Adipocyte (in vitro differentiated cells): Measurements from ENCODE around the gene SHB.
"Not testable (repeated sequence)": the region's sequence is repeated elsewhere in the genome, so short reads cannot be mapped to it uniquely, and the experiment has no call there.

Source experiments
- DNase-seq: peaks from one replicate; pipeline ENCODE4 v3.0.0-alpha.2; 2015; ENCODE audit warnings: low read depth
- H3K27me3 ChIP-seq: replicated peaks from 2 replicates; pipeline ENCODE4 v1.7.0; 2013; ENCODE audit warnings: mild to moderate bottlenecking, low read length, moderate library complexity; ENCODE audit not compliant: control insufficient read depth, insufficient read depth
- H3K36me3 ChIP-seq: 2 replicates; pipeline ENCODE4 v1.7.0; 2013; ENCODE audit warnings: low read length, mild to moderate bottlenecking, moderate library complexity; ENCODE audit not compliant: control insufficient read depth, insufficient read depth, severe bottlenecking
- H3K4me1 ChIP-seq: 2 replicates; pipeline ENCODE4 v1.7.0; 2013; ENCODE audit warnings: mild to moderate bottlenecking, low read length, moderate library complexity; ENCODE audit not compliant: control insufficient read depth, insufficient read depth
- H3K4me3 ChIP-seq: 2 replicates; pipeline ENCODE4 v1.7.0; 2013; ENCODE audit warnings: mild to moderate bottlenecking, low read length, moderate library complexity
- H3K9ac ChIP-seq: 2 replicates; pipeline ENCODE4 v1.7.0; 2013; ENCODE audit warnings: mild to moderate bottlenecking, low read length, moderate library complexity
- H3K9me3 ChIP-seq: 2 replicates; pipeline ENCODE4 v1.7.0; 2013; ENCODE audit warnings: mild to moderate bottlenecking, low read length, moderate library complexity; ENCODE audit not compliant: control insufficient read depth

The SHB gene

DNA sequence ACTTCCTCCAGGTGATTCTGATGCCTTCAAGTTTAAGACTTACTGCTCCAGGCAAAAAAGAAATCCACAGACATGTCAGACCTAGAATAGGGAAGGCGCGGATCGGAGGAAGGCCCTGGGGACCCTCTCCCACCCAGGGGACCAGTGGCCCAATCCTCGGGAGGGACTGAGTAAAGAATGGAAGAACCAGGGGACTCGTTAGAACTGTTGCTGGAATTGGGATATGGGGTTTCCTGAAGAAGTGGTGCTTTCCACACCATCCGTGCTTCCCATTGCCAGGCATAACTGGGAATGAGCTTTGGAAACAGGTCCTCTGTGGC, 101.3 kb downstream of the SHB start:
- H3K4me3 ChIP-seq: no peak overlapping the region
- no peak for DNase-seq
- no peaks in the 10 kb centered on the region for H3K9me3 ChIP-seq
- no peaks in the 10 kb centered on the region for H3K27me3 ChIP-seq
- no peaks in the 10 kb centered on the region for H3K36me3 ChIP-seq
- H3K9ac ChIP-seq: no peak overlapping the region
- peaks cover 45% of the 10 kb centered on the region for H3K4me1 ChIP-seq

DNA sequence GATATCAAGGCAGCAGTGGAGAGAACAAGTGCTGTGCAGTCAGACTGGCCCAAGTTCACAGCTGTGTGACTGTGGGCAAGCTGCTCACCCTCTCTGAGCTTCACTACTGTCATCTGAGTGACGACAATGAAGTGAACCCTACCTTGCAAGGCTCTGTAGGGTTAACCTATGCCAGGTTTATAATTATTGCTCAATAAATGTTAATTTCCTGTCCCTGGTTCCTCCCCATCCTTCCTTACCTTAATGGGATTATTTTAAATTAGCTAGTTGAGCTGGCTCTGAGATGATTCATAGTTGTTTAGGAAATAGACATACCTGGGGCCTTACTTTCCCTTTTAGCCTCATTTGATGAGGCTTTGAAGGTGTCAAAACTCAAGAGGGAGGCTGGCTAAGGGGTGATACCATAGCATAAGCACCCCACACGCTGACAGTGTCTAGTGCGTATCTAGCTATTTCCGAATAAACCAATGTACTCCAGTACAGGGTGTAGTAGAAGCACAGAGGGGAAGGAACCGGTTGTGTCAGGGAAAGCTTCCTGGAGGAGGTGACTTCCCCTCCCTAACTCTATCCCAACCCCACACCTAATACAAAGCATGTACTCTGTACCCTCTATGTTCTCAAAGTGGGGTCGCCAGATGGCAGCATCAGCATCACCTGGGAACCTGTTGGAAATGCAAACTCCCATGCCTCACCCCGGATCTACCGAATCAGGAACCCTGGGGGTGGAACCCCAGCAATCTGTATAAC, 101.8 kb downstream of the SHB start:
- H3K4me1 ChIP-seq: peaks cover 45% of the 10 kb centered on the region
- no peak for DNase-seq
- H3K27me3 ChIP-seq: no peaks in the 10 kb centered on the region
- H3K9me3 ChIP-seq: no peaks in the 10 kb centered on the region
- no peak overlapping the region for H3K9ac ChIP-seq
- no peak overlapping the region for H3K4me3 ChIP-seq
- no peaks in the 10 kb centered on the region for H3K36me3 ChIP-seq

DNA sequence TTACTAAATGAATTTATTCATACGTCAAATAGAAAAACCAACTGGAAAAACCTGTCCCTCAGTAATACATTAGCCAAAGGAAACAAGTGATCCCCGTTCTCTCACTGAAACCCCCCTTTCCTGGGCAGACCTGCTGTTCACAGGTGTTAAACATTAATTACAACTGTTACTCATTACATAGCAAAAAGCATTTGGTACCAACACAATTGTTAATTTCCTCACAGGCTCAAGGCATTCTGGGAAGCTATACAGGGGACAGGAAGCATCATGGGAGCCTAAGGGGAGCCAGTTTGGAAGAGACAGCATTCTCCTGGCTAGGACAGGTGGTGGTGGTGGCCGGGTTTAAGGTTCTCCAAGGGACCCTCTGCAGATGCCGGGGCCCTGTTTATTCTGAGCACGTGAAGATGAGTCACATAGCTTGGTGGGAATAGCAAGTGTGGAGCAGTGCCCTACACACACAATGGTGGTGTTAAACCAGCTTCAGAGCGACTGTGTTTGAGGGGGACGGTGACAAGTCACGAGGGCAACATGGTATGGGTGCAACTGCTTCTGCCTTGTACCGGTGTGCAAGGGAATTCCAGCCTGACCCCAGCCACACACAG, 102.5 kb downstream of the SHB start:
- no peaks in the 10 kb centered on the region for H3K36me3 ChIP-seq
- H3K4me3 ChIP-seq: no peak overlapping the region

DNA sequence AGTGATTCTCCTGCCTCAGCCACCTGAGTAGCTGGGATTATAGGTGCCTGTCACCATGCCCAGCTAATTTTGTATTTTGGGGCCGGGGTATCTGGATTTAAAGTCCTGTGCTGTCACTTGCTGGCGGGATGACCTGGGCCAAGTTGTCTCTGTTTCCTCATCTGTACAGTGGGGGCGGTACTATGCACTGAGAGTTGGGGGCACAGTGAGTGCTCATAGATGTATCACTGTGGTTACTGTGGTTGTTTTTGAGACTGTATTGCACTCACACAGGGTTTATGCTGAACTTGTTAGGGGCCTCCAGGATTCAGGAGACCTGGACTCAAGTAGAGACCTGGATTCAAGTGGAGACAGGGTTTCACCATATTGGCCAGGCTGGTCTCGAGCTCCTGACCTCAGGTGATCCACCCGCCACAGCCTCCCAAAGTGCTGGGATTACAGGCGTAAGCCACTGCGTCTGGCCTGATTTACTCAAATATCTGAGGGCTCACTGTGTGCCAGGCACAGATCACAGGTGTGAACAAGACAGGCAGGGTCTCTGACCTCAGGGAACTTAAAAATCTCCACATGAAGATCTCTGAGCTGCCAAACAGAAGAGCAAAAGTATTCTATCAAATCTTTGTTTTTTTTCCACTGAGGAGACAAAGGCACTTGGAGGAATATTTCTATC, 103.2 kb downstream of the SHB start:
- peaks cover 41% of the 10 kb centered on the region for H3K4me1 ChIP-seq
- H3K9ac ChIP-seq, H3K9me3 ChIP-seq, H3K27me3 ChIP-seq, H3K4me3 ChIP-seq, H3K36me3 ChIP-seq: not testable (repeated sequence)
- DNase-seq: peak; percentile 40

More for the DNA sequence above, 102.5 kb downstream of the SHB start:
- H3K4me1 ChIP-seq: peaks cover 45% of the 10 kb centered on the region
- H3K9ac ChIP-seq: no peak overlapping the region
- DNase-seq: no peak
- H3K27me3 ChIP-seq: no peaks in the 10 kb centered on the region
- no peaks in the 10 kb centered on the region for H3K9me3 ChIP-seq

DNA sequence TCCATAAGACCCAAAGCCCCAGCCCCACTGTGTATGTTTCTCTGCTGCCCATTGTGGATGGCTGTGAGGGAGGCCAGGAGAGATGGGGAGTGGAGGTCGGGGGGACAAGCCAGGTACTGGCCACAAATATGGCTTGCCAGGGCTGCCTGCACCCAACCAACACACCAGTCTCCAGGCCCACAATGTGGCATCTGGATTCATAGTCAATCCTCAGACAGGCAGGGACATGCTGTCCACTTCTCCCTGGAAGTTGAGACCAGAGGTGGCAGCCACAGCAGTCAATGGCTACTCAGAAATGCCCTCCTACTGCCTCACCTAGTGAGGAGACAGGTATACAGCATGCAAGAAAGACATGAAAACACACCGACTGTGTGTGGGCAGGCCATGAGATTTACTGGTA, 103.9 kb downstream of the SHB start:
- no peak overlapping the region for H3K4me3 ChIP-seq
- H3K27me3 ChIP-seq: no peaks in the 10 kb centered on the region
- H3K9ac ChIP-seq: peak overlapping the region; percentile 35
- H3K4me1 ChIP-seq: peaks cover 39% of the 10 kb centered on the region
- H3K36me3 ChIP-seq: no peaks in the 10 kb centered on the region
- no peaks in the 10 kb centered on the region for H3K9me3 ChIP-seq
- no peak for DNase-seq

DNA sequence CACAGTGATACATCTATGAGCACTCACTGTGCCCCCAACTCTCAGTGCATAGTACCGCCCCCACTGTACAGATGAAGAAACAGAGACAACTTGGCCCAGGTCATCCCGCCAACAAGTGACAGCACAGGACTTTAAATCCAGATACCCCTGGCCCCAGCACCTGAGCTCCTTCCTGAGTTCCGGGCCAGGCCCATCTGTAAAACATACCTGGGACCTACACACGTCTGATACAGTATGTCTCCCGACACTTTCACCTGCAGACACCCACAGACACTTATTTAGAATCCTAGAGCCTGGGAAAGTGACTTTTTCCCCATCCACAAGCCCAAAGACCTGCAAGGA, 104.3 kb downstream of the SHB start:
- no peak for DNase-seq
- no peak overlapping the region for H3K4me3 ChIP-seq
- no peaks in the 10 kb centered on the region for H3K27me3 ChIP-seq
- no peaks in the 10 kb centered on the region for H3K36me3 ChIP-seq
- H3K4me1 ChIP-seq: peaks cover 38% of the 10 kb centered on the region
- H3K9ac ChIP-seq: peak overlapping the region; percentile 35
- H3K9me3 ChIP-seq: no peaks in the 10 kb centered on the region

DNA sequence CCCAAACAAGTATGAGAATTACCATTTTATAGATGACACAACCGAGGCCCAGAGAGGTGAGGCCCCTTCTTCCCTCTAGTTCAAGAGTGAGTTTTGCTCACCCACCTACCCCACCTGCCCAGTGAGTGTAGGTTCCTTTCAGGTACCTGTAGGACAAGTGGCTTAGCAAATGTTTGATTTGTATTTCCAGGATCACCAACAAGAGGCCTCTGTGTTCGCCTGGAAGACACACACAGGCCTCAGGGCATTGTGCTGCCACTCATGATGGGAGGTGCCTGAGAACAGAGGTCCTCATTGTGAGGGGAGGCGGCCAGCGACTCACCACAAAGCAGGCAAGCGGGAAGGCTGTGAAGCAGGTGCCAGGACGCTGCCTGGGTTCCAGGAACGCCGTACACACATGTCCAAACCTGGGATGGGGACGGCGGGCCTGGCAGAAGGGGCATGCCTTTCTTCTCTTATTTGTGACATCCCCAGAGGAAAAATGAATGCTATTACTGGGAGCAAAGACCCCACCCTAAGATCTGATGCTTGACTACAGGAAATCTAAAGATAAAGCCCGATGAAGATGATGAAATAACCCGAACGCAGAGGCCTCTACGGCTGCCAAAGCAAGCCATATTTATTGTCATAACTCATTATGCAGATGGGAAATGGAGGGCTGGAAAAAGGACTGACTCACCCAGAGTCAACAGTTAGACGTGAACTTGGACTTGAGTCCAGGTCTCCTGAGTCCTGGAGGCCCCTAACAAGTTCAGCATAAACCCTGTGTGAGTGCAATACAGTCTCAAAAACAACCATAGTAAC, 104.9 kb downstream of the SHB start:
- peaks cover 32% of the 10 kb centered on the region for H3K4me1 ChIP-seq
- no peaks in the 10 kb centered on the region for H3K36me3 ChIP-seq
- peak; percentile 97 for DNase-seq
- no peaks in the 10 kb centered on the region for H3K9me3 ChIP-seq
- no peaks in the 10 kb centered on the region for H3K27me3 ChIP-seq
- H3K9ac ChIP-seq: peak overlapping the region; percentile 34
- no peak overlapping the region for H3K4me3 ChIP-seq

DNA sequence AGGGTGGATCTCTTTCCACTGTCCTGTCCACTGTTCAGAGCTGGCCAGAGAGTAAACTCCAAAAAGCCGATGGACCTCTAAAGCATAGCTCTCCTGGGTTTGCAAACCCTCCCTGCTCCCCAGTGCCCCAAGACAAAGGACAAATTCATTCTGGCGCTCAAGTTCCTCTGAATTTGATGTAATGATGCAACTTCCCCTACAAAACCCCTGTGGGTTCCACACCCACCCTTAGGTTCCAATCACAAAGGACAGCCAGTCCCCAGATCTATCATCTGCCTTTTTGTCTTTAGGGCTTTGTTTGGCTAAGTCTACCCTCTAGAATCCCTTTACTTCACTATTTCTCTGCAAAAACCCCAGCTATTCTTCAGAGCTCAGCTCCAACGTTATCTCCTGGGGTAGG, 107.7 kb downstream of the SHB start:
- no peak for DNase-seq
- Histone ChIP-seq H3K4me3 (no peak overlapping the region), H3K36me3 (no peaks in the 10 kb centered on the region)

DNA sequence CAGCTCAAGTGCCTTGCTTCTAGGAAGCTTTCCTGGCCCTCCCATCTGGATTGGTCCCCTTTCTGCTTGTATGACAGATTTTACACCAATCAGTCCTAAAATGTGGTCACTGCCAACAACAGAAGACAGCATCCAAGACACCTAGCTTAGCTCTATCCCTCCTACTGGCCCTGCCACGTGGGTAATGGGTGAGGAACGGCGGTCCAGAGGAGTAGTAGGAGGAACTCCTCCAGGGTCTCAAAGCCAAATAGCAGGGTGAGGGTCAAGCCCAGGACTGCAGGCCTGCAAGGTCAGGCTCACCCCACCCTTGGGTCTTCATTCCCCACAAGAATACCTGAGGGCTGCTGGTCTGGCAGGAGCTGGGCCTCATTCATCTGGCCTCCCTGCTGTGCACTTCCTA, 108.4 kb downstream of the SHB start:
- no peak for DNase-seq
- H3K9me3 ChIP-seq: no peaks in the 10 kb centered on the region
- H3K4me3 ChIP-seq: no peak overlapping the region
- no peaks in the 10 kb centered on the region for H3K27me3 ChIP-seq
- peaks cover 17% of the 10 kb centered on the region for H3K4me1 ChIP-seq
- no peak overlapping the region for H3K9ac ChIP-seq
- H3K36me3 ChIP-seq: no peaks in the 10 kb centered on the region

More for the DNA sequence above, 107.7 kb downstream of the SHB start:
- Histone ChIP-seq H3K27me3 (no peaks in the 10 kb centered on the region), H3K4me1 (peaks cover 17% of the 10 kb centered on the region), H3K9ac (no peak overlapping the region), H3K9me3 (no peaks in the 10 kb centered on the region)

DNA sequence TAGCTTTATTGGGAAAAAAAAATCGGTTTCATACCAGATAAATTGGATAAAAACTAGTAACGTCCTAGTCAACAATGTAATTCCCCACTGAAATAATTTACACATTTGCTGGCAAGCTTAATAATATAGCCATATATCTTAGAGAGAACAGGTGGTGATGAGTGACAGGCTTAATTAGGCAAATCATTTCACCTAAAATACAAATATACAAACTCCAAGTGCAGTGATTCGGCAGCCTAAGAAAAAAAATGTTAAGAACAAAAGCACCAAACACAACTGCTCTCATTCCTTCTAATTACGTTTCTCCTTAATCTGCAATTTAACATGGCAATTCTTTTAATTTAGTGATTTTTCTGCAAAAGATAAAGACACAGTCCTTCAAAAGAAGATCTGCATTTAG, 109.1 kb downstream of the SHB start:
- H3K9me3 ChIP-seq: no peaks in the 10 kb centered on the region
- H3K27me3 ChIP-seq: no peaks in the 10 kb centered on the region
- DNase-seq: no peak
- no peak overlapping the region for H3K9ac ChIP-seq
- H3K4me3 ChIP-seq: no peak overlapping the region
- peaks cover 4% of the 10 kb centered on the region for H3K36me3 ChIP-seq
- peaks cover 13% of the 10 kb centered on the region for H3K4me1 ChIP-seq

DNA sequence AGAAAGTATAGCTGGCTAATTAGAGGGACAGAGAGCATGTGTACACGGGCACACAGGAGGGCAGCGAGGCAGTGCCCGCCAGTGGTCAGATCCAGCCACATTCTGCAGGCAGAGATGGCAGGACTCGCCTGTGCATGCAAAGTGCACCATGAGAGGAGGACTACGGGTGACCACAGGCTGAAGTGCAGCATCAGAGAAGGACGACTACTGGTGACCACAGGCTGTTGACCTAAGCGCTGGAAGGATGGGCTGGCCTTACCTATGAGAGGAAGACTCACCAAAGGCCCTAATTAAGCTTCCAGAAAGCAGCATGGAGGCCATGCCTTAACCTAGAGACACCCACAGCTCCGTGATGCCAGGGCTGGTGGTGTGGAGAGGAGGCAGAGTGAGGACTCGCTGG, 110.9 kb downstream of the SHB start:
- Histone ChIP-seq H3K4me1 (peaks cover 16% of the 10 kb centered on the region), H3K9ac (no peak overlapping the region), H3K9me3 (no peaks in the 10 kb centered on the region), H3K27me3 (no peaks in the 10 kb centered on the region), H3K4me3 (no peak overlapping the region), H3K36me3 (peaks cover 7% of the 10 kb centered on the region)
- no peak for DNase-seq
